ENCODE results near the gene ATP8A1. TPM values are rescaled to one million over a fixed set of nuclear protein-coding genes. Genes with fewer than 3 reads are reported as not detected.
A peak's percentile ranks its signal among the peaks of the same experiment; 100 is the strongest.

The ATP8A1 gene
- total RNA-seq, 1 experiment from 2014 or later: 14.3 TPM

DNA sequence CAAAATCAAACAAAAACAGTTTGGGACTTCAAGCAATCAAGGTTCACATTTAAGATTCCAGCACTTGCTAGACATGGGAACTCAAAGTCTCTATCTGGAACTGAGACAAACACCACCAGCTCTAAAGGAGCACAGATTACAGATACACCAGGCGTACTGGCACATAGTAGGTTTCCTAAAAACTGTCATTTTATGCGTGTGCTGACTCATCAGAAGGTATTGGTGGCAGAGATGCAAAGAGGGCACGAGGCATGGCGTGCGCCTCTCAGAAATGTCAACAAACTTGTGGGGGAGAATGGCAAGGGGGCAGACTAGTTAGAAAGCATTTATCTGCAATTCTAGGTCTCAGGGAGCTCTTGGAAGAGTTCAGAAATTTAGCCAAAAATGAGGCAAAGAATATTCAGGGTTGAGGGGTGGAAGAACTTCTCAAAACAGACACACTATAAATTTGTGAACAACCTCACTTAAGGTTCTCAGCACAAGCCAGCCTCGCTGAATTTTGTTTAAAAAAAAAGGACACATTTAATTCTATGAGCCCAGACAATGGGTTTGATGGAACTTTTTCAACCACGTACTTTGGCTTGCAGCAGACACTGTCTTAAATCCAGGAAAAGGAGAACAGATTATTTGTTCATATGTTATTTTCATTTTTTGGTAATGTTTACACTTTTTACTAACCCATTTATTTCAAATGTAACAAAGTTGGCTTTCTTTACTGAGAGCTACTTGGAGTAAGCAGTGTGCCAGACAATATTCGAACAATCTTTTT, 159.6 kb downstream of the ATP8A1 start (continued):
- TF ChIP-seq, protein P1, sequence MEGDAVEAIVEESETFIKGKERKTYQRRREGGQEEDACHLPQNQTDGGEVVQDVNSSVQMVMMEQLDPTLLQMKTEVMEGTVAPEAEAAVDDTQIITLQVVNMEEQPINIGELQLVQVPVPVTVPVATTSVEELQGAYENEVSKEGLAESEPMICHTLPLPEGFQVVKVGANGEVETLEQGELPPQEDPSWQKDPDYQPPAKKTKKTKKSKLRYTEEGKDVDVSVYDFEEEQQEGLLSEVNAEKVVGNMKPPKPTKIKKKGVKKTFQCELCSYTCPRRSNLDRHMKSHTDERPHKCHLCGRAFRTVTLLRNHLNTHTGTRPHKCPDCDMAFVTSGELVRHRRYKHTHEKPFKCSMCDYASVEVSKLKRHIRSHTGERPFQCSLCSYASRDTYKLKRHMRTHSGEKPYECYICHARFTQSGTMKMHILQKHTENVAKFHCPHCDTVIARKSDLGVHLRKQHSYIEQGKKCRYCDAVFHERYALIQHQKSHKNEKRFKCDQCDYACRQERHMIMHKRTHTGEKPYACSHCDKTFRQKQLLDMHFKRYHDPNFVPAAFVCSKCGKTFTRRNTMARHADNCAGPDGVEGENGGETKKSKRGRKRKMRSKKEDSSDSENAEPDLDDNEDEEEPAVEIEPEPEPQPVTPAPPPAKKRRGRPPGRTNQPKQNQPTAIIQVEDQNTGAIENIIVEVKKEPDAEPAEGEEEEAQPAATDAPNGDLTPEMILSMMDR (IDR thresholded peaks at IDR 0.05): no peak
- TF ChIP-seq, protein P2, sequence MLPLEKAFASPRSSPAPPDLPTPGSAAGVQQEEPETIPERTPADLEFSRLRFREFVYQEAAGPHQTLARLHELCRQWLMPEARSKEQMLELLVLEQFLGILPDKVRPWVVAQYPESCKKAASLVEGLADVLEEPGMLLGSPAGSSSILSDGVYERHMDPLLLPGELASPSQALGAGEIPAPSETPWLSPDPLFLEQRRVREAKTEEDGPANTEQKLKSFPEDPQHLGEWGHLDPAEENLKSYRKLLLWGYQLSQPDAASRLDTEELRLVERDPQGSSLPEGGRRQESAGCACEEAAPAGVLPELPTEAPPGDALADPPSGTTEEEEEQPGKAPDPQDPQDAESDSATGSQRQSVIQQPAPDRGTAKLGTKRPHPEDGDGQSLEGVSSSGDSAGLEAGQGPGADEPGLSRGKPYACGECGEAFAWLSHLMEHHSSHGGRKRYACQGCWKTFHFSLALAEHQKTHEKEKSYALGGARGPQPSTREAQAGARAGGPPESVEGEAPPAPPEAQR (CRISPR knock-in tag; IDR thresholded peaks at IDR 0.05): no peak

DNA sequence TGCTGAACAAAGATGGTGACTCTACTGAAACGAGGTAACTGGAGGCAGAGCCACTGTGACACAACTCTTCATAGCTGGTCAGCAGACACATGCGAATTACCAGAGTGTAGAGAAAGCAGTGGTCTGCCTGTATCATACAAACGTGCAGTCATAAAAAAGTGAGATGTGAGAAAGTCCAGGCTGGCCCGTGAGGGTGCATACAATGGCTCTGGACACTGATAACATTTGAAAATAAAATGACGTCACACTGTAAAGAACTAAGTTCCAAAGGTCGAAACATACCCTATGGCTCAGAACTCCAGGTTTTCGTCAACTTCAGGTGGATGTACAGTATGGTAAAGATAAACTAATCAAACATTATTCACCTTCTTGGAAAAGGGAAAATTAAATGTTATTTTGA, 163.9 kb downstream of the ATP8A1 start:
- Mint-ChIP-seq H3K4me3 (no peak overlapping the region), H3K27ac (no peak overlapping the region), H3K36me3 (no peaks in the 10 kb centered on the region), H3K27me3 (ENCODE audit: low read depth) (no peaks in the 10 kb centered on the region), H3K9me3 (no peaks in the 10 kb centered on the region), H3K4me1 (peaks cover 55% of the 10 kb centered on the region)
- DNase-seq (ENCODE audit: low spot score) (no peak), ATAC-seq (no peak)
- TF ChIP-seq ESRRA (CRISPR knock-in tag; IDR thresholded peaks at IDR 0.05; ENCODE audit: borderline replicate concordance) (no peak), ZNF671 (CRISPR knock-in tag; IDR thresholded peaks at IDR 0.05) (no peak)
- CTCF ChIA-PET: no interaction called here
- POLR2A ChIA-PET: no interaction called here

DNA sequence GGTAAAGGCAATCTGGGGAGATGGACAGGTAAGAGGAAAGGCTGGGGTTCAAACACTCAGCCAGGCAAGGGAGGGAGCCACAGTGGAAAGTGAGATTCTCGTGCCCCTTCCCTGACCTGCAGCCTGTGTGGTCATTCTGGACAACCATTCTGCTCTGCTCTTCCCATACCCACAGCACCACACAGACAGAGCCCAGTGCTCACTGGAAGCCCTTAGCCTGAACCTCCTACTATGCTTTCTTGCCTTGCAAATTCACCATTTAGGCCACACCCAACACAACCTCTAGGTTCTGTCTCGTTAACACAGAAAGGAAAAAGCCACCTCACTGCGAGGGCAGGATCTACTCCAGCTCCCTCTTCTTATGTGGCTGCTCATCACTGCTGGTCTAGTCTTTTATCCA, 166.9 kb downstream of the ATP8A1 start:
- H3K36me3 Mint-ChIP-seq: no peaks in the 10 kb centered on the region
- TF ChIP-seq, protein P3, sequence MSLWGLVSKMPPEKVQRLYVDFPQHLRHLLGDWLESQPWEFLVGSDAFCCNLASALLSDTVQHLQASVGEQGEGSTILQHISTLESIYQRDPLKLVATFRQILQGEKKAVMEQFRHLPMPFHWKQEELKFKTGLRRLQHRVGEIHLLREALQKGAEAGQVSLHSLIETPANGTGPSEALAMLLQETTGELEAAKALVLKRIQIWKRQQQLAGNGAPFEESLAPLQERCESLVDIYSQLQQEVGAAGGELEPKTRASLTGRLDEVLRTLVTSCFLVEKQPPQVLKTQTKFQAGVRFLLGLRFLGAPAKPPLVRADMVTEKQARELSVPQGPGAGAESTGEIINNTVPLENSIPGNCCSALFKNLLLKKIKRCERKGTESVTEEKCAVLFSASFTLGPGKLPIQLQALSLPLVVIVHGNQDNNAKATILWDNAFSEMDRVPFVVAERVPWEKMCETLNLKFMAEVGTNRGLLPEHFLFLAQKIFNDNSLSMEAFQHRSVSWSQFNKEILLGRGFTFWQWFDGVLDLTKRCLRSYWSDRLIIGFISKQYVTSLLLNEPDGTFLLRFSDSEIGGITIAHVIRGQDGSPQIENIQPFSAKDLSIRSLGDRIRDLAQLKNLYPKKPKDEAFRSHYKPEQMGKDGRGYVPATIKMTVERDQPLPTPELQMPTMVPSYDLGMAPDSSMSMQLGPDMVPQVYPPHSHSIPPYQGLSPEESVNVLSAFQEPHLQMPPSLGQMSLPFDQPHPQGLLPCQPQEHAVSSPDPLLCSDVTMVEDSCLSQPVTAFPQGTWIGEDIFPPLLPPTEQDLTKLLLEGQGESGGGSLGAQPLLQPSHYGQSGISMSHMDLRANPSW (CRISPR knock-in tag; conservative IDR thresholded peaks at IDR 0.05; ENCODE audit: low read depth): no peak
- TF ChIP-seq, protein P4, sequence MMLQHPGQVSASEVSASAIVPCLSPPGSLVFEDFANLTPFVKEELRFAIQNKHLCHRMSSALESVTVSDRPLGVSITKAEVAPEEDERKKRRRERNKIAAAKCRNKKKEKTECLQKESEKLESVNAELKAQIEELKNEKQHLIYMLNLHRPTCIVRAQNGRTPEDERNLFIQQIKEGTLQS (CRISPR knock-in tag; conservative IDR thresholded peaks at IDR 0.05): no peak
- H3K4me3 Mint-ChIP-seq: no peak overlapping the region
- ATAC-seq: peak; percentile 35
- no peaks in the 10 kb centered on the region for H3K27me3 Mint-ChIP-seq (ENCODE audit: low read depth)
- ChIA-PET POLR2A (no interaction called here), CTCF (interaction anchor here (1.8 kb wide), 1 partner anchor 23 kb away, joined by 5 read pairs; no protein-coding TSS in a partner anchor)
- peaks cover 63% of the 10 kb centered on the region for H3K4me1 Mint-ChIP-seq
- DNase-seq (ENCODE audit: low spot score): no peak
- H3K9me3 Mint-ChIP-seq: no peaks in the 10 kb centered on the region
- peak overlapping the region; percentile 74; the same call in 1 of the 2 replicates for H3K27ac Mint-ChIP-seq

DNA sequence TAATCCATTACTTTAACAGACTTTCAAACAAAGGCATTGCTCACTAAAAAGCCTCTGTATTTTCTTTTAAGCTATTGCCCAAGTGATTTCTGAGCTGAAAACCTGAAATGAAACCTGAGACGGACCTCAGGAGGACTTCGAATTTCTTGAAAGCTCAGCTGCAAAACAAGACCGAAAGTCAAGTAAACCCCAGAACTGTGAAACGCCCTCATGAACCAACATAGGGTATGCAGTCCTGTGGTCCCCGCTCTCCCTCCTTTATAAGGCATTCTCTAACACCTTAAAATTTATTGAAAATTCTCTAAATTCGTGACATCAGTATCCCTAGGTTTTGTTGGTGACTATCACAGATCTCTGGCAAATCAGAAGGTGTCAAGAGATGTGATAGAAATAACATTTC, 167.8 kb downstream of the ATP8A1 start:
- POLR2A ChIA-PET: no interaction called here
- Mint-ChIP-seq H3K4me3 (no peak overlapping the region), H3K27ac (peak overlapping the region; percentile 85)

More for the DNA sequence above, 167.8 kb downstream of the ATP8A1 start:
- peak; percentile 50 for ATAC-seq
- TF ChIP-seq, protein P5, sequence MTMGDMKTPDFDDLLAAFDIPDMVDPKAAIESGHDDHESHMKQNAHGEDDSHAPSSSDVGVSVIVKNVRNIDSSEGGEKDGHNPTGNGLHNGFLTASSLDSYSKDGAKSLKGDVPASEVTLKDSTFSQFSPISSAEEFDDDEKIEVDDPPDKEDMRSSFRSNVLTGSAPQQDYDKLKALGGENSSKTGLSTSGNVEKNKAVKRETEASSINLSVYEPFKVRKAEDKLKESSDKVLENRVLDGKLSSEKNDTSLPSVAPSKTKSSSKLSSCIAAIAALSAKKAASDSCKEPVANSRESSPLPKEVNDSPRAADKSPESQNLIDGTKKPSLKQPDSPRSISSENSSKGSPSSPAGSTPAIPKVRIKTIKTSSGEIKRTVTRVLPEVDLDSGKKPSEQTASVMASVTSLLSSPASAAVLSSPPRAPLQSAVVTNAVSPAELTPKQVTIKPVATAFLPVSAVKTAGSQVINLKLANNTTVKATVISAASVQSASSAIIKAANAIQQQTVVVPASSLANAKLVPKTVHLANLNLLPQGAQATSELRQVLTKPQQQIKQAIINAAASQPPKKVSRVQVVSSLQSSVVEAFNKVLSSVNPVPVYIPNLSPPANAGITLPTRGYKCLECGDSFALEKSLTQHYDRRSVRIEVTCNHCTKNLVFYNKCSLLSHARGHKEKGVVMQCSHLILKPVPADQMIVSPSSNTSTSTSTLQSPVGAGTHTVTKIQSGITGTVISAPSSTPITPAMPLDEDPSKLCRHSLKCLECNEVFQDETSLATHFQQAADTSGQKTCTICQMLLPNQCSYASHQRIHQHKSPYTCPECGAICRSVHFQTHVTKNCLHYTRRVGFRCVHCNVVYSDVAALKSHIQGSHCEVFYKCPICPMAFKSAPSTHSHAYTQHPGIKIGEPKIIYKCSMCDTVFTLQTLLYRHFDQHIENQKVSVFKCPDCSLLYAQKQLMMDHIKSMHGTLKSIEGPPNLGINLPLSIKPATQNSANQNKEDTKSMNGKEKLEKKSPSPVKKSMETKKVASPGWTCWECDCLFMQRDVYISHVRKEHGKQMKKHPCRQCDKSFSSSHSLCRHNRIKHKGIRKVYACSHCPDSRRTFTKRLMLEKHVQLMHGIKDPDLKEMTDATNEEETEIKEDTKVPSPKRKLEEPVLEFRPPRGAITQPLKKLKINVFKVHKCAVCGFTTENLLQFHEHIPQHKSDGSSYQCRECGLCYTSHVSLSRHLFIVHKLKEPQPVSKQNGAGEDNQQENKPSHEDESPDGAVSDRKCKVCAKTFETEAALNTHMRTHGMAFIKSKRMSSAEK (CRISPR knock-in tag; IDR thresholded peaks at IDR 0.05; ENCODE audit: borderline replicate concordance): no peak
- TF ChIP-seq CREM (CRISPR knock-in tag; IDR thresholded peaks at IDR 0.05): no peak
- no peak for TF ChIP-seq NFE2L1 (CRISPR knock-in tag; IDR thresholded peaks at IDR 0.05)
- TF ChIP-seq PRRX2 (CRISPR knock-in tag; IDR thresholded peaks at IDR 0.05): no peak
- CTCF ChIA-PET: interaction anchor here (1.0 to 1.8 kb wide), 3 partner anchors 22 to 26 kb away, joined by 3 to 5 read pairs (median 4); no protein-coding TSS in a partner anchor
- Mint-ChIP-seq H3K4me1 (peaks cover 71% of the 10 kb centered on the region), H3K36me3 (no peaks in the 10 kb centered on the region), H3K9me3 (no peaks in the 10 kb centered on the region), H3K27me3 (ENCODE audit: low read depth) (no peaks in the 10 kb centered on the region)
- DNase-seq (ENCODE audit: low spot score): no peak
